Pericardium fibroblast (primary cell): ENCODE results near the gene ZNF33A. TPM values are rescaled to one million over a fixed set of nuclear protein-coding genes. Genes with fewer than 3 reads are reported as not detected.

ENCODE experiments used
- total RNA-seq: library from RNA; depleted of rRNA; stranded (reverse); fragments of >200 nt; gene quantifications from 2 replicates; pipeline ENCODE4 v1.2.3, GENCODE V29; 2015

The ZNF33A gene
- 6.1 and 14.0 TPM in 2 replicates for total RNA-seq

DNA sequence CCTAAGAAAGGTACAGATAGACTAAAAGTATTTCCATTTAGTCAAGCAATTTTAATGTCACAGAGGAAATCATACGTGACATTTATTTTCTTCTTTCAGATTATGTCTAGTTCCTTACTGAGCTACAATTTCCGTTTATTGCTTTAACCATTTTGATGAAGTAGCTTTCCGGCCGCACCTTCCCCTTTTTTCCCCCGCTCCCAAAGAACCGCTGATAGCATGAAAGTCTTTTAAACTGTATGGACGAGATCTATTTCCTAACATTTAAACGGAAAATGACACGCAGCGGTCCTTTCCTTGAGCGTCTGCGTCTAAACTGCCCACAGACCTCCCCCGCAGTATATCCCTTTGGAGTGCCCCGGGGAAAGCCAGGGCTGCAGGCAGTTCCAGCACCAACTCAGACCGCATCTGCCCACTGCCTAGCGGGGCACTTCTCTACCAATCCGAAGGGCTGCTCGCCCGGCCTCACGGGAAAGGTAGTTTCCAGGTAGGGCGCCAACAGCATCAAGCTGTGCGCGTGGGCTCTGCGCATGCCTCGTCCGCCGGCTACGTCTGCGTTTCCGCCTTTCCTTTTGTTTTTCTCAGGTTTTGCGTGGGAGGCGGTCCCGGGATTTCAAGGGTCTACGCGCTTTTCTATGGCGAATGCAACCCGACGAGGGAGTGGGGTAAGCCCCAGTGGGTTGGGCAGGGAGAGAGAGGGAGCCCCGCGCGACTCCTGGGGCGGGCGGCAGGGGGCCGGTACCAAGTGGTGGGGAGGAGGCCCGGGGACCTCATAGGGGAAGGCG, at the start of gene ZNF33A:
TSS of gene ZNF33A (plus strand) at position 557 of the 785 bp plus-strand sequence. CDS start 1,667 bp downstream, outside the sequence.

DNA sequence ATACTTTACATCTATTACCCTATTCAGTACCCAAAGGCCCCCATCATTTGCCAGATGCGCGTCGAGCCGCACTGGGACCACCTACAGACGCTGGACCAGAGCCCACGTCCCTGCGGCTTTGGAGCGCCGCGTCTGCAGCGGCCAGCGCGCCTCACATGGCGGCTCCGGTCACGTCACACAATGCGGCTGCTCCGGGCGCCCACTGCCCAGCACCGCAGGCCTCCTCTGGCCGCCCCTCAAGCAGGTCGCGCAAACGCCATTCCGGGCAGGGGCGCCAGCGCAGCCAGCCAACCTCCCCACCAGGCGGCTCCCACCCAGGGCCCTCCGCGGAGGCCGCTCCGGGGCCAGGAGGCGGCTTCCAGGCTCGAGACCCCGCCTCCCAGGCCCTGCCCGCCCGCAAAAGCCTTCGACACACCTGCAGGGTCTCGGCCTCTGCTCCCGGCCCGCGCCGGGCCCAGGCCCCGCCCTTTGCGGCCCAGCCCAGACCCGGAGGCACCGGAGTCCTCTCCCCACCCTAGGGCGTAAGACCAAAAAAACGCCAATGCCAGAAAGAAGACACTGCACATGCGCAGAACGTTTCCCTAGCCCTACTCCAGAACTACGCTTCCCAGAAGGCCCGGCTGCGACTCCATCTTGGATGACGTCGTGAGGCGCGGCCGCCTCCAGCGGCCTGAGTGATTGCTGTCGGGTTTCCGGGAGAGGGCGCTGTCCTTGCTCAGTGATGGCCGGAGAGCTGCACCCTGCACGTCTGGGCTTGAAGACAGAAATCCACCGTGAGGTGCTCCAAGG, 34.2 kb upstream of the ZNF33A start, which contains the start of gene ZNF25:
TSS of gene ZNF25 (minus strand) at position 557 of the 789 bp plus-strand sequence. CDS start 4,925 bp downstream, outside the sequence.

GRCh38 chr10:38094158-38094926, 83.9 kb downstream of the ZNF33A start, which contains the start of gene ZNF37A:
TSS of gene ZNF37A (plus strand) at chr10:38094337. CDS start at chr10:38096618, 2,281 bp downstream.

Other genes with a start within 250 kb of the ZNF33A start
- gene ZNF248, start 153.1 kb upstream of the ZNF33A start, total RNA-seq = 2.8 and 2.9 TPM in 2 replicates
- gene ZNF25, start 34.0 kb upstream of the ZNF33A start, total RNA-seq = 8.4 and 10.7 TPM in 2 replicates
- 7.1 and 7.4 TPM in 2 replicates for gene ZNF37A, start 83.7 kb downstream of the ZNF33A start, total RNA-seq